ENCODE results near the gene PDIA5.

The PDIA5 gene

DNA sequence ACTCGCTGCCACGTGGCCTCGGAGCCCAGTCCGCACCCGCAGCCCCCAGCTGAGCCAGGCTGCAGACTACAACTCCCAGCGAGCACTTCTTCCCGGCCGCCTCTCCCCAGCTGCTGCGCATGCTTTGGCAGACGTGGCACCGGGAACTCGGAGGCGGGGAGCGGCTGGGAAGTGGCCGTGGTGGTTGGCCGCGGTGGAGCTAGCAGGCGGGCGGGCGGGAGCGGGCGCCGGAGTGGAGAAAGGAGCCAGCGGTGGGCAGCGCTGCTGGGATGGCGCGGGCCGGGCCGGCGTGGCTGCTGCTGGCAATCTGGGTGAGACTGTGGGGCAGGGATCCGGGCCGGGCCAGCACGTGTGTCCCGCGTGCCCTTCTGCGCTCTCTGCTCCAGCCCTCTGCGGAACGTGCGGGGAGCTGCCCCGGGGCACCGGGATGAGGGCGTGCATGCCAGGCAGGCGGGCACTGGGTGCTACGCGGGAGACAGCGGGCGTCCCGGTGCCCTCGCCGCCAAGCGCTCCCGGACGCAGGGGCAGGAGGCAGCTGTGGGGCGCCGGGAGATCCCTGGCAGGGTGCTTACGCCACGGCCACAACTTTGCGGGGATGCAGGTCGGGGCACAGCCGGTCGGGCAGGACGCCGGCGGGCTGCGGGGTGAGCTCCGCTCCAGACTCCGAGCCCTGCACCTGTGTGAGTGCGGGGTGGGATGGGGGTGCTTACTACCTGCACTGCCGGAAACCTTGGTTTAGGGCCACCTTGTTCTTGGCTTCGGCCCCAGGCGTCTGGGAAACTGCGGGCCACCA lies at the start of gene PDIA5:
Gene PDIA5 (plus strand): TSS at position 130 of the 793 bp plus-strand sequence. CDS start 140 bp downstream, at position 270.
- DNase-seq (ENCODE audit: low read depth): peak; percentile 93

- DNase-seq (ENCODE audit: low read depth): no peak
Observed at GRCh38 chr3:123018683-123019082, 48.1 kb upstream of the PDIA5 start.

DNA sequence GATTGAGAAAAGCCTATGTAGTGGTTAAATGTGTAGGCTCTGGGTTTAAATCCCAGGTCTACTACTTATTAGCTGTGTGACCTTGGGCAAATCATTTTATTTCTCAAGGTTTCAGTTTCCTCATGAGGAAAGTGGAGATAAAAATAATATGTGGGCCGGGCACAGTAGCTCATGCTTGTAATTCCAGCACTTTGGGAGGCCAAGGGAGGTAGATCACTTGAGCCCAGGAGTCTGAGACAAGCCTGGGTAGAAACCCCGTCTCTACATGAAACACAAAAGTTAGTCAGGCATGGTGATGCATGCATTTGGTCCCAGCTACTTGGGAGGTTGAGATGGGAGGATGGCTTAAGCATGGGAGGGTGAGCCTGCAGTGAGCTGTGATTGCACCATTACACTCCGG lies 47.7 kb upstream of the PDIA5 start:
- DNase-seq (ENCODE audit: low read depth): no peak

DNA sequence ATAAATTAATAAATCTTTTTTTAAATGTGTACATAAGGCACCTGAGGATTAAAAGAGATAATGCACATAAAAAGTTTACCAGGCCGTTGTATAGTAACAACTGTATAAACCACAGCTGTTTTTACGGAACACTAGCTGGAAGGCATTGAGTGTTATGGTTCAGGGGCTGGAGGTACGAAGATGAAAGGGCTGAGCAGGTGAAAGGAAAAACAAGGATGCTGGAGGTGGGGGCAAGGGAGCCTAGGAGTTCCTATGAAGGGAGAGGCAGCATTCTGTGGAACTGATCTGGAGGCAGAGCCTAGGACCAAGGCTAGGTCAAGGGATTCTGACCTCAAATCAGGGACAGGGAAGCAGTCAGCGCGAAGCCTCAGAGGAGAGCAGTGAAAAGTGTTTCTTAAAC lies 47.2 kb upstream of the PDIA5 start:
- no peak for DNase-seq (ENCODE audit: low read depth)

DNA sequence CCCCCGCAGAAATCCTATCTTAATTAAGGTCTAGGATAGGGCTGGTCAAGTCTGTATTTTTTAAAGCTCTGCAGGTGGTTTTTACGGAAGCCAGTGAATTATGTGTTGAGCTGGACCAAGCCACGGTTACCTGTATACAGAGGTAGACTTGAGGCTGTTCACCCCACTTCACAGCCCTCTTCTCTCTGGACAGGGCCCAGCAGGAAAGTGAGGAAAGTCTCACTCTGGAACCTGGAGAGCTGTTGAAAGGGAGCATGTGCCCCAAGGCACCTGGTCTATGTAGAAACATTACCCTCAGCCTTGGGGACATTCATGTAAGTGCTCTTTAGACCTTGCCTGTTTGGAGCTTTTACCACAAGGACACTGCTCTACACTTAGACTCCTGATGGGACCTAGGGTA lies 46.1 kb upstream of the PDIA5 start:
- no peak for DNase-seq (ENCODE audit: low read depth)

- DNase-seq (ENCODE audit: low read depth): no peak
Observed at GRCh38 chr3:123021388-123021787, 45.4 kb upstream of the PDIA5 start.

GRCh38 chr3:123021996-123022510 lies 44.8 kb upstream of the PDIA5 start:
- DNase-seq (ENCODE audit: low read depth): no peak

- no peak for DNase-seq (ENCODE audit: low read depth)
Observed at GRCh38 chr3:123024056-123024455, 42.8 kb upstream of the PDIA5 start.

- no peak for DNase-seq (ENCODE audit: low read depth)
Observed at GRCh38 chr3:123025642-123026521, 40.9 kb upstream of the PDIA5 start.

DNA sequence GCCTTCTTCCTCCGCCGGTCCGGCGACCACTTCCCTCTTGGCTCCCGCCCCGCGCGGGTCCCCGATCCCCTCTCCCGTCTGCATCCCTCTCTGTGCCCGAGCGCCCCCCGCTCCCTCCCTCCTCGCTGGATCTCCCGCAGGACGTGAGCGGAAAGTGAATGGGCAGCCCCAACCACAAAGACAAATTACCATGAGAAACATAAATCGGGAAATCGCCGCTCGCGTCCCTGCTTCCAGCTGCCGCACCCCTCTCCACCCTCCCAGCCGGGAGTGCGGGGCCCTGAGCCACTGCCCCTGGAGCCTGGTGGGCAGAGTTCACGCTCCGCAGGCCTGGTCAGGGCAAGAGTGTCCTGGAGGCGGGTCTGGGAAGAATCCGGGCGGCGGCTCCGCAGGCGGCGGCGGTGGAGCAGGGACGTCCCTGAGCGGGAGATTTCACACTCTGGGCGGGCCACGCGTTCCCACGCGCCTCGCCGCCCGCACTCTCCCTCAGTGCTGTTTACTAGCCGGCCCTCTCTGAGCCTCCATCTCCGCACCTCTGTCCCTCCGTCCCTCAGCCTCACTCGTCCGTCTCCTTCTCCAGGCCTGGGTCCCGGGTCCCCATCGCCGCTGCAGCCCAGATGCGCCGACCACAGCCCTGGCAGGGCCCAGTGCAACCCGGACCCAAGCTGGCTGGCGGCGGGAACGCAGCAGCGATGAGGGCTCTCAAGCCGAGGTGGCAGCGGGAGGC lies 40.1 kb upstream of the PDIA5 start:
- no peak for DNase-seq (ENCODE audit: low read depth)

- peak; percentile 13 for DNase-seq (ENCODE audit: low read depth)
Observed at GRCh38 chr3:123027292-123028232, 39.3 kb upstream of the PDIA5 start, which contains the start of gene SEMA5B. Gene SEMA5B, minus strand, starts transcription at chr3:123027763. Its CDS starts 66,500 bp downstream, at chr3:122961263.

DNA sequence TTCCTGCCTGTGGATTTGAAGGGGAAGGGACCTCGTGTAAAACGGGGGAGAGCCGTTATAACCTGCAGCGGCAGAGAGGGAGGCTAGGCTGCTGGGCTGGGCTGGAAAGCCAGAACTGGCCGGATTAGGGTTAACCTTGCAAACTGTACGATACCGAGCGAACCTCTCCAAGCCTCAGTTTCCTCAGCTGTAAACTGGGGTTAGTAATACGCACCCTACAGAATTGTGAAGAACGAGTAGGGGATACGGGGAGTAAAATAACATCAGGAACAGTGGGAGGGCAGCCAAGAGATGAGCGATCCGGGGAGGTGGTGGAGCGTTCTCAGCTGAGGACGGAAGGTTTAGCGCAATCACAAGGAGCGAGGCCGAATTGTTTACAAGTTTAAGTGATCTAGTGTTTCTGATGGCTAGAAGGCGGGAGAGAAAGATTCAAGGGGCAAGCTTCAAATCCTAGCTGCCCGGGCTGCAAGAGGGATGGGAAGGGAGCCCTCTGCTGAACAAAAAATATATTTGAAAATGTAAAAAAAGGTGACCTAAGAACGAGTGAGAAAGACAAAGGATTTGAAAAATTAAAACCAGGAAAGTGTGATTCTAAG lies 38.5 kb upstream of the PDIA5 start:
- DNase-seq (ENCODE audit: low read depth): peak; percentile 73

DNA sequence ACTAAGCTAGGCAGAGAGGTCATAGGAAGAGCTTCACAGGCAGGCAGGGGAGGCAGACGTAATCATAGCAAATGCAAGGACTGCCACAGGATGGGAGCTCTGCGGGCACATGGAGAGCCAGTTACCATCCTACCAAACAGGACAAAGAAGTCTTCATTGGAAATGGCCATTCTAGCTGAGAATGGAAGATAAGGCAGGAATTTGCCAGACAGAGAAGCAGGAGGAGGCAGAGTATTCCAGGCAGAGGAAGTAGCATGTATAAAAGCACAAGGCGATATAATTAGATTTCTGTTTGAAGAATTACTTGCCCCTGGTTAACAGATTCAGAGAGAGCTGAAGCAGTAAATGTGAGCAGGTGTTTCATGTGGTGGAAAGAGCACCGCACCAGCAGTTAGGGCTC lies 35.8 kb upstream of the PDIA5 start:
- DNase-seq (ENCODE audit: low read depth): no peak

- no peak for DNase-seq (ENCODE audit: low read depth)
Observed at GRCh38 chr3:123032057-123032456, 34.8 kb upstream of the PDIA5 start.

DNA sequence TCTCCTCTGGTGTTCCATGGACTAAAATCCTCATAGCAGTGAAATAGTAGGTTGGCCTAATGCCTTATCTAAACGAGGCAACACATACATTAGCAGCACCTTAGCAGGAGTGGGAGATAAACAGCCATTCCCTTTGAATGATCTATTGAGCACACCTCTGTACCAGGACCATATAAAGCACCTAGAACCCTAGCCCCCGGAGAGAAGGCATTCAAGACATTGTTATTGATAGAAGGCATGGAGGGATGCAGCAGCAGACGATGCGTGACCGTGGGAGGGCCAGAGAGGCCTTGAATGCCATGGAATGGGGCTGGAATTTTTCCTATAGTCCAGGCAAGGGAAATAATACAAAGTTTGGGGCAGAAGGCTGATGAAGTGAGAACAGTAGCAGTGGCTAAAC lies 32.7 kb upstream of the PDIA5 start:
- no peak for DNase-seq (ENCODE audit: low read depth)

- DNase-seq (ENCODE audit: low read depth): no peak
Observed at GRCh38 chr3:123034996-123035395, 31.8 kb upstream of the PDIA5 start.

DNA sequence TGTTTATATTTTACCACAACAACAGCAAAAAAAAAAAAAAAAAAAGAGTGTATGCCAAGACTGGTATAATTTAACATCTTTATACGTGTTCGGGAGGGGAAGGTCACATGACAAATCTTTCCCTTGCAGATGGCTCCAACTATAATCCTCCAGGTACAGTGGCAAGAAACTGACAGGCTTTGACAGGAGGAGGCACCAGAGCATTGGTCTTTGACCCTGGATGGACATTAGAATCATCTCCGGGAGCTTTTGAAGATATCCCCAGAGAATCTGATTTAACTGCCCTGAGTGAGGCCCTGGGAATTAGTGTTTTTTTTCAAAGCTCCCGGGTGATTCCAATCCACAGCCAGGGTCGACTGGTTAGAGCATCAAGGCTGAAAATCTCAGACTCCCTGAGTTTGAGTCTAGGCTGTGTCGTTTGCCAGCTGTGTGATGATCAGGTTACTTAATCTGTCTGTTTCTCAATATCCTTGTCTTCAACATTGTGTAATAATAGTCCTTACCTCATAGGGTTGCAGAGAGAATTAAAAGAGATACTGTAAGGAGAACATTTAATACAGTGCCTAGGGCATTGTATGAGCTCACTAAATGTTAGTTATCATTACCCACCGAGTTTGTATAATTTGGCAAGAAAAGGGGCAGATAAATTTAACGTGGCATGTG lies 30.3 kb upstream of the PDIA5 start:
- DNase-seq (ENCODE audit: low read depth): peak; percentile 66

GRCh38 chr3:123037015-123037375 lies 29.8 kb upstream of the PDIA5 start:
- DNase-seq (ENCODE audit: low read depth): no peak

- no peak for DNase-seq (ENCODE audit: low read depth)
Observed at GRCh38 chr3:123038751-123039150, 28.1 kb upstream of the PDIA5 start.

- DNase-seq (ENCODE audit: low read depth): no peak
Observed at GRCh38 chr3:123039178-123039577, 27.6 kb upstream of the PDIA5 start.

All from EH (cell line).